GM18507 (cell line): Measurements from ENCODE around the gene TMEM219.

Source experiments
- DNase-seq: peaks from one replicate; pipeline ENCODE4 v3.0.0; 2011; ENCODE audit warnings: low read depth; ENCODE audit not compliant: insufficient read length; ENCODE audit errors: extremely low spot score
- FAIRE-seq: peaks from 2 replicates; lab custom pipeline; 2011; peaks lifted over from hg19 to GRCh38; lab: Jason Lieb, UNC

The TMEM219 gene

GRCh38 chr16:29977063-29977825 is 15.4 kb downstream of the TMEM219 start:
- no peak for FAIRE-seq

GRCh38 chr16:29978081-29978480 is 16.2 kb downstream of the TMEM219 start:
- DNase-seq (no peak), FAIRE-seq (no peak)

More at GRCh38 chr16:29977063-29977825, 15.4 kb downstream of the TMEM219 start:
- DNase-seq: no peak

GRCh38 chr16:29978564-29979270 is 16.8 kb downstream of the TMEM219 start:
- DNase-seq: no peak
- FAIRE-seq: no peak

DNA sequence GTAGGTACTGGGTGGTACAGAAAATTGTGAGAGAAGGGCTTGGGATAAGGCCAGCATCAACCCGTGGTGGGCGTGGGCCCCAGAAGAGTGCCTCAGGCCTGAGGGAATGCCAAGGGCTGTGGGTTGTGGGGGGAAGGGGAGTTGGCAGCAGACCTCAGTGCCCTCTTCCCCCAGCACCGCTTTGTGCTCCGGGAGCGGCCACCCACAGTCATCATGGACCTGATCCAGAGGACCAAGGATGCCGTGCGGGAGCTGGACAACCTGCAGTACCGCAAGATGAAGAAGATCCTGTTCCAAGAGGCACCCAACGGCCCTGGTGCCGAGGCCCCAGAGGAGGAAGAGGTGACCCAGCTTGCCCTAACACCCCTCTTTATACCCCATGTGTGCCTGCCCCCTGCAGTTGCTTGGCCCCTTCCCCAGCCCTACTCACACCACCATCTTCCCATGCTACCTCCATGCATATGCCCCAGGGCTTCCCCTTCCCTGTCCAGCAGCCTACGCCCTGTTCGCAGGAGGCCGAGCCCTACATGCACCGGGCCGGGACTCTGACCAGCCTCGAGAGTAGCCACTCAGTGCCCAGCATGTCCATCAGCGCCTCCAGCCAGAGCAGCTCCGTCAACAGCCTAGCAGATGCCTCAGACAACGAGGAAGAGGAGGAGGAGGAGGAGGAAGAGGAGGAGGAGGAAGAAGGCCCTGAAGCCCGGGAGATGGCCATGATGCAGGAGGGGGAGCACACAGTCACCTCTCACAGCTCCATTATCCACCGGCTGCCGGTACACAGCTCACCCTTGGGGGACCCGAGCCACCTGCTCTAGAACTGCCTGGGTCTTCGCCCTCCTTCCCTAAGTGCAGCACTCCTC is 20.9 kb downstream of the TMEM219 start:
- FAIRE-seq (no peak), DNase-seq (no peak)

GRCh38 chr16:29983420-29984136 is 21.7 kb downstream of the TMEM219 start:
- no peak for DNase-seq
- no peak for FAIRE-seq

DNA sequence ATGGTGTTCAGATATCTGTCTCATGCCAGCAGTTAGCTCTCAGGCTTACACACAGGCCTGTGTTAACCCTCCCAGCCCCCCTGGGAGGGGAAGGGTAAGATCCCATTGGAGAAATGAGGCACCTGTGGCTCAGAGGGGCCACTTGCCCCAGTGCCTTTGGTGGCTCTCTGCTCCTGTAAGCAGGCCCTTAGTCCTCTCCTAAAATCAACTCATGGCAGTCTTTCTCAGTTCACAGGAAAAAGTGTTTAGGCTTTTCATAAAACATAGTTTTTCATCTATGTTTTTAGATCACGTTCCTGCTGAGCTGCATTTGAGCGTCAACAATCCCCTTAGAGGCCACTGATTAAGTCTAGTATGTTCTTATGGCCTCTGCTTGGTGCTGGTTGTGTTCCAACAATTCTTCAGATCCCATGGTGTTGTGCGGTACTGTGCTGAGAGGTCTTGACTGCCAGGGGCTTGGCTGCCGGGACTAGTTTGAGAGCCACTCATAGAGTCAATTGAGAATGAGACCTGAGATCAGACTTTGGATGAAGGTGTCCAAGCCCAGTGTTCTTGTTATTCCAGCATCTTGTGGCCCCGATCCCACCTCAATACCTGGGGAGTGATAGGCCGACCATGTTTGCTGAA is 22.4 kb downstream of the TMEM219 start:
- no peak for FAIRE-seq

GRCh38 chr16:29984764-29985147 is 22.9 kb downstream of the TMEM219 start:
- DNase-seq: no peak
- FAIRE-seq: no peak

More for the DNA sequence above, 22.4 kb downstream of the TMEM219 start:
- no peak for DNase-seq

DNA sequence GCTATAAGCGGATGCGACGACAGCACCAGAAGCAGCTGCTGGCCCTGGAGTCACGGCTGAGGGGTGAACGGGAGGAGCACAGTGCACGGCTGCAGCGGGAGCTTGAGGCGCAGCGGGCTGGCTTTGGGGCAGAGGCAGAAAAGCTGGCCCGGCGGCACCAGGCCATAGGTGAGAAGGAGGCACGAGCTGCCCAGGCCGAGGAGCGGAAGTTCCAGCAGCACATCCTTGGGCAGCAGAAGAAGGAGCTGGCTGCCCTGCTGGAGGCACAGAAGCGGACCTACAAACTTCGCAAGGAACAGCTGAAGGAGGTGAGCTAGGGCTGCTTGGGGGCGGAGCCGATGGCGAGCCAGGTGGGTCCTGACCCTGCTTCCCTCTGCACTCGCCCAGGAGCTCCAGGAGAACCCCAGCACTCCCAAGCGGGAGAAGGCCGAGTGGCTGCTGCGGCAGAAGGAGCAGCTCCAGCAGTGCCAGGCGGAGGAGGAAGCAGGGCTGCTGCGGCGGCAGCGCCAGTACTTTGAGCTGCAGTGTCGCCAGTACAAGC is 23.5 kb downstream of the TMEM219 start:
- FAIRE-seq (no peak), DNase-seq (no peak)

DNA sequence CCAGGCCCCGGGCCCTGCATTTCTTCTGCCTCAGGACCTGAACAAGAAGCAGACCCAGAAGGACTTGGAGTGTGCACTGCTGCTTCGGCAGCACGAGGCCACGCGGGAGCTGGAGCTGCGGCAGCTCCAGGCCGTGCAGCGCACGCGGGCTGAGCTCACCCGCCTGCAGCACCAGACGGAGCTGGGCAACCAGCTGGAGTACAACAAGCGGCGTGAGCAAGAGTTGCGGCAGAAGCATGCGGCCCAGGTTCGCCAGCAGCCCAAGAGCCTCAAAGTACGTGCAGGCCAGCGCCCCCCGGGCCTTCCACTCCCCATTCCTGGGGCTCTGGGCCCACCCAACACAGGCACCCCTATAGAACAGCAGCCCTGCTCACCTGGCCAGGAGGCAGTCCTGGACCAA is 24.4 kb downstream of the TMEM219 start:
- DNase-seq: no peak

GRCh38 chr16:29986931-29987330 is 25.1 kb downstream of the TMEM219 start:
- FAIRE-seq (no peak), DNase-seq (no peak)

More for the DNA sequence above, 24.4 kb downstream of the TMEM219 start:
- no peak for FAIRE-seq

GRCh38 chr16:29987371-29988085 is 25.6 kb downstream of the TMEM219 start:
- FAIRE-seq (no peak), DNase-seq (no peak)

DNA sequence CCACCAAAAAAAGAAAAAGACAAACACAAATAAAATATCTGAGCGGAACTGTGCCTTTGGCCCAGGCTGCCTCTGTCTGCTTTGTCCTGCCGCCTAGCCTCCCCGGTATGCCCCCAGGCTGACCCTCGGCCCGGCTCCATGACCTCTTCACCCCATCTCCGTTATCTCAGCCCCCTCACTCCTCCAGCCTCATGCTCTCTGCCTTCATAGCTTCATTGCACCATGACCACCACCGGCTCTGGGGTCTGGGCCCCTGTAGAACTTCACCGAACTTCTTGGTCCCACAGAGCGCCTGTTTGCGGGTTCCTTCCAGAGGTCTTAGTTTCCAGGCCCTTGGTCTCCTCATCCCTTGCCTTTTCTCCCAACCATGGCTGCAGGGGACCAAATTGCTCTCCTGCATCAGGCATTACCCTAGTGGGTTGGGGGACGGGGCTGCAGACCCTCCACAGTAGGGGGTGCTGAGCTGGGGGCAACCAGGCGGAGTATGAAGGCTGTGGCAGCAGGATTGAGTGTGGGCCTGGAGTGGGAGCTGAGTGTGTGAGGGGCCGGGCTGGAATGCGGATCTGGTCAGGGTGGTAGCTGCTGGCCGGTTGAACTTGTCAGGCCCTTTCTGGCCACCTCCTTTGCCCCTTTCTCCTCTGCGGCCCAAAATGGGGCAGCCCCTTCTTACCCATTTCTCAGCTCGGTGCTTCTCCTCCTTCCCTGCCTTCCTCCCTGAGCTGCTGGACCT is 26.6 kb downstream of the TMEM219 start:
- no peak for FAIRE-seq
- no peak for DNase-seq

DNA sequence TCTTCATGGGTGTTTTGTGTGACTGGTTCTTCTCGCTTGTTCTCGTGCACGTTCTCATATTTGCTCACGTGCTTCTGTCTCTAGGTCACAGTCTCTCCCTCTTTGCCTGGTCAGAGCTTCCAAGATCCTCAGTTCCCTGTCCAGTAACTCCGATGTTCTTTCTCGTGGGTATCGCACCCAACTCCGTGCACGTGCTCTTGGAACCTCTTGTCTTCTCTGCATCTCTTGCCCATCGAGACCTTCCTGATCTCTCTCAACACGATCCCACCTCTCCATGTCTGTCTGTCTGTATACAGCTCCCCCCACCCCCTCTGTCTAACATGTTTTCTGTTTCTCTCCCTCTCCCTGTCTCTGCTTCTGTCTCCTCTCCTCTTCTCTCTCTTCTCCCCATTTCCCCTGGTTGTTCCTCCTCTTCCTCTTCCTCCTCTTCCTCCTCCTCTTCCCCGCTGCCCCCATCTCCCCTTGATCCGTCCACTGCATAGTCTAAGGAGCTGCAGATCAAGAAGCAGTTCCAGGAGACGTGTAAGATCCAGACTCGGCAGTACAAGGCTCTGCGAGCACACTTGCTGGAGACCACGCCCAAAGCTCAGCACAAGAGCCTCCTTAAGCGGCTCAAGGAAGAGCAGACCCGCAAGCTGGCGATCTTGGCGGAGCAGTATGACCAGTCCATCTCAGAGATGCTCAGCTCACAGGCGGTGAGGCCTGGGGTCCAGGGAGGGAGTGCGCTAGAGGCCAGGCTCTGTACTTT is 27.4 kb downstream of the TMEM219 start:
- no peak for FAIRE-seq
- DNase-seq: no peak

- FAIRE-seq (no peak), DNase-seq (no peak)
These were observed 28.2 kb downstream of the TMEM219 start for GRCh38 chr16:29990034-29990433.

DNA sequence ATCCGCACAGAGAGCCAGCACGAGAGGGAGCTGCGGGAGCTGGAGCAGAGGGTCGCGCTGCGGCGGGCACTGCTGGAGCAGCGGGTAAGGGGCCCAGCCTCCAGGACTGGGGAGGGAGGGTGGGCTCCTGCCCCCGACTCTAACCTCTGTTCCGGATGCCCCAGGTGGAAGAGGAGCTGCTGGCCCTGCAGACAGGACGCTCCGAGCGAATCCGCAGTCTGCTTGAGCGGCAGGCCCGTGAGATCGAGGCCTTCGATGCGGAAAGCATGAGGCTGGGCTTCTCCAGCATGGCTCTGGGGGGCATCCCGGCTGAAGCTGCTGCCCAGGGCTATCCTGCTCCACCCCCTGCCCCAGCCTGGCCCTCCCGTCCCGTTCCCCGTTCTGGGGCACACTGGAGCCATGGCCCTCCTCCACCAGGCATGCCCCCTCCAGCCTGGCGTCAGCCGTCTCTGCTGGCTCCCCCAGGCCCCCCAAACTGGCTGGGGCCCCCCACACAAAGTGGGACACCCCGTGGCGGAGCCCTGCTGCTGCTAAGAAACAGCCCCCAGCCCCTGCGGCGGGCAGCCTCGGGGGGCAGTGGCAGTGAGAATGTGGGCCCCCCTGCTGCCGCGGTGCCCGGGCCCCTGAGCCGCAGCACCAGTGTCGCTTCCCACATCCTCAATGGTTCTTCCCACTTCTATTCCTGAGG is 29.1 kb downstream of the TMEM219 start:
- no peak for DNase-seq
- FAIRE-seq: no peak

GRCh38 chr16:29991571-29991904 is 29.7 kb downstream of the TMEM219 start:
- DNase-seq: no peak
- FAIRE-seq: no peak
